Lung (tissue), 12 donors: ENCODE data around the gene FKBP6. TPM values are rescaled to one million over a fixed set of nuclear protein-coding genes. Genes with fewer than 3 reads are reported as not detected.
"Not testable (repeated sequence)": the region's sequence is repeated elsewhere in the genome, so short reads cannot be mapped to it uniquely, and the experiment has no call there.

ENCODE experiments used
- ATAC-seq: fragments of 200-7000 bp; cut with Tn5 transposase; one replicate; pipeline ENCODE4 v1.9.1; 2020; ENCODE audit warnings: moderate number of reproducible peaks; ENCODE audit not compliant: insufficient read depth, low FRiP score
- DNase-seq, 3 donors: peaks; one replicate each; pipeline ENCODE4 v3.0.0-alpha.2; 2013 to 2017
- H3K27ac ChIP-seq, 2 donors: one replicate each; pipeline ENCODE4 v1.5.1; 2013; ENCODE audit warnings: mild to moderate bottlenecking in 2 of 2, moderate library complexity in 2 of 2, control low read depth in 1 of 2, inconsistent platforms in 1 of 2, low read depth in 1 of 2, low read length in 1 of 2
- H3K27me3 ChIP-seq, 3 donors: one replicate each; pipeline ENCODE4 v1.5.1; 2013; ENCODE audit warnings: low read length in 2 of 3; ENCODE audit not compliant: control insufficient read depth in 3 of 3, insufficient read depth in 3 of 3
- H3K36me3 ChIP-seq, 4 donors: one replicate each; pipeline ENCODE4 v1.5.1; 2013; ENCODE audit warnings: low read length in 4 of 4, mild to moderate bottlenecking in 1 of 4, moderate library complexity in 1 of 4; ENCODE audit not compliant: control insufficient read depth in 4 of 4, insufficient read depth in 4 of 4
- H3K4me1 ChIP-seq, 5 donors: one replicate each; pipeline ENCODE4 v1.5.1; 2013; ENCODE audit warnings: low read length in 5 of 5, mild to moderate bottlenecking in 2 of 5, moderate library complexity in 1 of 5; ENCODE audit not compliant: control insufficient read depth in 5 of 5, insufficient read depth in 5 of 5
- H3K4me3 ChIP-seq: one replicate; pipeline ENCODE4 v1.5.1; 2013; ENCODE audit warnings: mild to moderate bottlenecking, control low read depth, moderate library complexity
- H3K9ac ChIP-seq, 2 donors: one replicate each; pipeline ENCODE4 v1.5.1; 2013; ENCODE audit warnings: low read length in 2 of 2, control low read depth in 1 of 2; ENCODE audit not compliant: insufficient read depth in 1 of 2
- H3K9me3 ChIP-seq, 4 donors: one replicate each; pipeline ENCODE4 v1.5.1; 2013; ENCODE audit warnings: low read length in 3 of 4, mild to moderate bottlenecking in 1 of 4, moderate library complexity in 1 of 4; ENCODE audit not compliant: control insufficient read depth in 4 of 4, insufficient read depth in 3 of 4
- CTCF ChIP-seq: IDR thresholded peaks from 2 replicates; pipeline ENCODE4 v1.5.1; 2012; ENCODE audit warnings: mild to moderate bottlenecking; ENCODE audit errors: control extremely low read depth, extremely low read depth
- WGBS, 2 donors: extraction: QIAGEN DNeasy Blood & Tissue Kit; methylation state at CpG; one replicate each; pipeline ENCODE4 v1.1.7; 2013; 5-methylcytosine and 5-hydroxymethylcytosine counted together
- polyA plus RNA-seq, 2 donors: library from polyadenylated mRNA; stranded (reverse); fragments of 200-250 nt; gene quantifications; one replicate each; pipeline ENCODE4 v1.2.1, GENCODE V29; 2013
- total RNA-seq, 2 donors: library from RNA; depleted of rRNA in 1 of 2; stranded (reverse); fragments of >200 nt in 1 of 2; gene quantifications; one replicate each; pipeline ENCODE4 v1.2.1, GENCODE V29; 2014 to 2021
- donor health status: control.
- donor health status: control.
- donor health status: Bipolar disorder and iron deficiency.
- donor health status: healthy.
- donor health status: DM: yes; HTN: yes; CAD: no.

FKBP6 gene
- total and polyA plus RNA-seq, 4 donors: 0.08 to 1.5 TPM; not detected in 2

GRCh38 chr7:73359746-73360375 is 31.9 kb downstream of the FKBP6 start:
- H3K27ac ChIP-seq: no peak overlapping the region
- no peak overlapping the region for H3K4me3 ChIP-seq
- H3K27me3 ChIP-seq: no peaks in the 10 kb centered on the region
- no peaks in the 10 kb centered on the region for H3K36me3 ChIP-seq
- peaks cover 0 to 12% (median 3%) of the 10 kb centered on the region in 5 donors for H3K4me1 ChIP-seq
- ATAC-seq: no peak
- DNase-seq: no peak
- 88 to 90% methylated on average over 13 of the region's 13 CpGs for WGBS, 2 donors
- H3K9ac ChIP-seq: no peak overlapping the region
- H3K9me3 ChIP-seq: no peaks in the 10 kb centered on the region
- TF ChIP-seq CTCF: no peak

- H3K27me3 ChIP-seq, H3K36me3 ChIP-seq, H3K9me3 ChIP-seq, H3K4me3 ChIP-seq, H3K27ac ChIP-seq, ATAC-seq, H3K9ac ChIP-seq, DNase-seq: not testable (repeated sequence)
- 95 to 97% methylated on average over 1 of the region's 1 CpG for WGBS, 2 donors
- peaks cover 0 to 12% (median 3%) of the 10 kb centered on the region in 5 donors for H3K4me1 ChIP-seq
Measured at GRCh38 chr7:73360590-73360989, 32.6 kb downstream of the FKBP6 start.

DNA sequence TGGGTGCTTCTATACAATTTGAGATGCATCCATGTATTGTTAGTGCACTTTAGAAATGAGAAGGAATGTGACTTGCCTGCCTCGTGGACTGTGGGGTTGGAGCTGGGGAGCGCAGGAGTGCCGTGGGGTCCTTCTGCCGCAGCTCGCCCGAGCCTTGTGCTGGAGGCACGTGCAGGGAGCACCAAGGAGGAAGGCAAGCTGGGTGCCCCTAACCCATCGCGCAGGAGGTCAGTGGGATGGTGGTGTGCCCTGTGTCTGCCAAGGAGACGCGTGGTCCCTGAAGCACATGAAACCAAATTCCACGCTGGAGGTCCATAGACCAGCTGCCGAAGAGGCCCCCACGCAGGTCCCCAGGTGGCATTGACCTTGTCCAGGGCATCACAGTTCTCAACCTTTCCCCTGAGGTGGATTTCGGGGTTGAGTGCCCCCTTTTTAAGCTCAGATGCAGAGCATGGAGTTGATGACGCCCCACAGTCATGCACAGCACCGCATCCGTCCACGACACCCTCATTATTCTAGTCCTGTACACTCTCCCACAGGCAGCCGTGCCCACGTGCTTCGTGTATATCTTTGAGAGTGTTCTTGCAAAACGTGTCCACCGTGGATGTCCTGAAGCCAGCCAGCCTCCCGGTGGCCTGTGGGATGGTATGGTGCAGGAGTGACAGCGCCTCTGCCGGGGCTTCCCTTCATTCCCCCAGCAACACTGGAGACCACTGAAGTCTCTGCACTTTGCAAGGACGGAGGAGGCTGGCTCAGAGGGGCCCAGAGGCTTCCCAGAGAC is 35.5 kb downstream of the FKBP6 start:
- H3K27me3 ChIP-seq: no peaks in the 10 kb centered on the region
- H3K4me3 ChIP-seq: no peak overlapping the region
- WGBS, 2 donors: 89 to 93% methylated on average over 28 of the region's 28 CpGs
- H3K4me1 ChIP-seq: peaks cover 0 to 5% (median 0%) of the 10 kb centered on the region in 5 donors
- no peak overlapping the region for H3K9ac ChIP-seq
- H3K9me3 ChIP-seq: no peaks in the 10 kb centered on the region
- no peaks in the 10 kb centered on the region for H3K36me3 ChIP-seq
- DNase-seq (no peak), ATAC-seq (no peak)
- no peak for TF ChIP-seq CTCF
- H3K27ac ChIP-seq: no peak overlapping the region

DNA sequence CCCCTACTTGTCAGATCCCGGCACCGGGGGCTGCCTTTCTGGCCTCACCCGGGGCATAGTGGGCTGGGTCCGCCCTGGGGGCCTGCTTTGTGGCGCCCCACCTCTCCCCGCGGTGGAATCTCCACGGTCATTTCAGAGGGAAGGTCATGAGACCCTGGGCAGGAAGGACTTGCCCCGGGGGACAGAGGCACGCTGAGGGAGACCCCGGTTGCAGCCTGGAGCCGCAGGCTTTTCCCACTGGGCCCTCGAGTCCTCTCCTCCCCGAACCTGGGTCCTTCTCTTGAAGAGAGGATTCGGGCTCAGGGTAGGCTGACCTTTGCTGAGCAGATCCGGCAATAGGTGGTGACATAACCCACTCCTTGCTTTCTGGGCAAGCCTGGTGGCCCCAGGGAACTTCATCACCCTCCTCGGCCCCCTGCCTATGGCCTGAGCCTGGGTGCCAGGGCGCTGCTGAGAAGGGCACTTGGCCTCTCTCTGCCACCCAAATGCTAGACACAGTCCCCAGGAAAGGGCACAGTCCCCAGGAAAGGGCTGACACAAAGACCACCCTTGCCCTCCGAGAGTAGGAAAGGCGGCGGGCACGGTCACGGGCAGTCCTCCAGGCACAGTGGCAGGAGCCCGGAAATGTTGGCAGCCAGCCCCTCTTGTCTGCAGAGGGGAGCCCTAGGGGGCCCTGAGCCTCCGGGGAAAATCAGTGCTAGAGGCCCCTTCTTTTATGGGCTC is 36.2 kb downstream of the FKBP6 start:
- ATAC-seq (no peak), DNase-seq (no peak)
- no peaks in the 10 kb centered on the region for H3K27me3 ChIP-seq
- no peaks in the 10 kb centered on the region for H3K36me3 ChIP-seq
- TF ChIP-seq CTCF: no peak
- no peaks in the 10 kb centered on the region for H3K9me3 ChIP-seq
- H3K4me3 ChIP-seq: no peak overlapping the region
- 70 to 79% methylated on average over 25 of the region's 25 CpGs for WGBS, 2 donors
- no peak overlapping the region for H3K27ac ChIP-seq
- H3K4me1 ChIP-seq: peaks cover 0 to 2% (median 0%) of the 10 kb centered on the region in 5 donors
- H3K9ac ChIP-seq: no peak overlapping the region
